ENCODE data around the gene MNDA.

DNA sequence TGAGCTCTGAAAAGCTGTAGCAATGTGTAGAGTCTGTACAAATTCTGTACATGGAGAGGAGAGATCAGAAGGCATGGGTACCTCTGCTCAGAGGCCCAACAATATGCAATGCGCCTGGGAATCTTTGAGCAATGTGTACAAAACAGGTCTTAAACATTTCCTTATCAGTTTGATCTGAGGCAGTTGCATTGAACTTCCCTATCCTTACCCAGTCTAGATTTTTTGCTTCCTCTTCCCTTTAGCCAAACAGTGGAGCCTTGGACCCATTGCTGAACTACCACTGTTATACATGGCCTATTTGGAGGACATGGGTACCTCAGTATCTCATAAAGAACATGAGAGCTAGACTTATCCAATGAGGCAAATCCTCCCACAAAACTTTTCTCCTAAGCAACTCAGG lies 12.6 kb upstream of the MNDA start:
- TF ChIP-seq, protein P1, sequence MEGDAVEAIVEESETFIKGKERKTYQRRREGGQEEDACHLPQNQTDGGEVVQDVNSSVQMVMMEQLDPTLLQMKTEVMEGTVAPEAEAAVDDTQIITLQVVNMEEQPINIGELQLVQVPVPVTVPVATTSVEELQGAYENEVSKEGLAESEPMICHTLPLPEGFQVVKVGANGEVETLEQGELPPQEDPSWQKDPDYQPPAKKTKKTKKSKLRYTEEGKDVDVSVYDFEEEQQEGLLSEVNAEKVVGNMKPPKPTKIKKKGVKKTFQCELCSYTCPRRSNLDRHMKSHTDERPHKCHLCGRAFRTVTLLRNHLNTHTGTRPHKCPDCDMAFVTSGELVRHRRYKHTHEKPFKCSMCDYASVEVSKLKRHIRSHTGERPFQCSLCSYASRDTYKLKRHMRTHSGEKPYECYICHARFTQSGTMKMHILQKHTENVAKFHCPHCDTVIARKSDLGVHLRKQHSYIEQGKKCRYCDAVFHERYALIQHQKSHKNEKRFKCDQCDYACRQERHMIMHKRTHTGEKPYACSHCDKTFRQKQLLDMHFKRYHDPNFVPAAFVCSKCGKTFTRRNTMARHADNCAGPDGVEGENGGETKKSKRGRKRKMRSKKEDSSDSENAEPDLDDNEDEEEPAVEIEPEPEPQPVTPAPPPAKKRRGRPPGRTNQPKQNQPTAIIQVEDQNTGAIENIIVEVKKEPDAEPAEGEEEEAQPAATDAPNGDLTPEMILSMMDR (IDR thresholded peaks at IDR 0.05; ENCODE audit: low read length): no peak
- no peak for TF ChIP-seq EZH2 (IDR thresholded peaks at IDR 0.05; ENCODE audit: borderline replicate concordance, low read length)
